ENCODE measurements around the gene OVCA2.

GRCh38 chr17:2030779-2031163, 11.1 kb upstream of the OVCA2 start:
- peak; percentile 14 to 49 (median 42) for TF ChIP-seq CTCF (IDR thresholded peaks at IDR 0.05)
- no peak for TF ChIP-seq POLR2A (IDR thresholded peaks at IDR 0.05)

All from testis (tissue), 2 donors.